ENCODE measurements around the gene PCMT1.
A peak's percentile ranks its signal among the peaks of the same experiment; 100 is the strongest.
"Not testable (repeated sequence)": the region's sequence is repeated elsewhere in the genome, so short reads cannot be mapped to it uniquely, and the experiment has no call there.

The PCMT1 gene

DNA sequence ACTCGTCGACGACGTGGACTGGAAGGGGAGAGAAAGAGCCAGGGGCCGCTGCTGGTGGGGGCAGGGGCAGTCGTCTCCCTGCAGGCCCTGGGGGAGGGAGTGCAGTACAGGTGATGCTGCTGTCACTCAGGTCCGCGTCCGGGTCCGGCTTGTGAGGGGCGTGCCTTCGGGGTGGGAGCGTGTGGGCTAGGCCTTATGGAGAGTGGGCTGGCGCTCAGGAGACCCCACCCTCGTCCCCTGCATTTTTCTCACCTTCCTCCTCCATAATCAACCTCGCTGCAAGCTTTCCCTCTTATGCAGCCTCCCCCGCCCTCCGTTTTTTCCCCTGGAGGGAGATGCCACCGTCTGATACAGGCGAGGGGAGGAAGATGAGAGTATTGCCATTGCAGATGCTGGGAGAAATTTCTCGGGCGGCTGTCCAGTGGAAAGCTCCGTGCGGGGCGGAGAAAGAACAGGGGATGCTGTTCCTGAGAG, 632 bp downstream of the PCMT1 start:
- ATAC-seq (ENCODE audit: low read depth) (peak; percentile 59), DNase-seq (ENCODE audit: low spot score) (peak; percentile 75)
- Histone ChIP-seq H3K9me3 (ENCODE audit: severe bottlenecking) (no peaks in the 10 kb centered on the region), H3K27ac (ENCODE audit: poor library complexity, severe bottlenecking) (peak overlapping the region; percentile 71), H3K4me3 (ENCODE audit: severe bottlenecking) (peak overlapping the region; percentile 84), H3K4me1 (ENCODE audit: insufficient read depth, poor library complexity, severe bottlenecking) (peaks cover 12% of the 10 kb centered on the region), H3K27me3 (ENCODE audit: insufficient read depth, poor library complexity, severe bottlenecking) (no peaks in the 10 kb centered on the region), H3K36me3 (ENCODE audit: low read depth) (peaks cover 20% of the 10 kb centered on the region)
- TF ChIP-seq CTCF (IDR thresholded peaks at IDR 0.05; ENCODE audit: poor library complexity, severe bottlenecking) = no peak

- Histone ChIP-seq H3K36me3 (ENCODE audit: low read depth) (peaks cover 21% of the 10 kb centered on the region), H3K4me3 (ENCODE audit: severe bottlenecking) (peak overlapping the region; percentile 84), H3K4me1 (ENCODE audit: insufficient read depth, poor library complexity, severe bottlenecking) (peaks cover 12% of the 10 kb centered on the region), H3K27me3 (ENCODE audit: insufficient read depth, poor library complexity, severe bottlenecking) (no peaks in the 10 kb centered on the region), H3K27ac (ENCODE audit: poor library complexity, severe bottlenecking) (peak overlapping the region; percentile 71), H3K9me3 (ENCODE audit: severe bottlenecking) (no peaks in the 10 kb centered on the region)
- ATAC-seq (ENCODE audit: low read depth) (no peak), DNase-seq (ENCODE audit: low spot score) (no peak)
- no peak for TF ChIP-seq CTCF (IDR thresholded peaks at IDR 0.05; ENCODE audit: poor library complexity, severe bottlenecking)
Measured at GRCh38 chr6:149751239-149751638, 1.7 kb downstream of the PCMT1 start.

DNA sequence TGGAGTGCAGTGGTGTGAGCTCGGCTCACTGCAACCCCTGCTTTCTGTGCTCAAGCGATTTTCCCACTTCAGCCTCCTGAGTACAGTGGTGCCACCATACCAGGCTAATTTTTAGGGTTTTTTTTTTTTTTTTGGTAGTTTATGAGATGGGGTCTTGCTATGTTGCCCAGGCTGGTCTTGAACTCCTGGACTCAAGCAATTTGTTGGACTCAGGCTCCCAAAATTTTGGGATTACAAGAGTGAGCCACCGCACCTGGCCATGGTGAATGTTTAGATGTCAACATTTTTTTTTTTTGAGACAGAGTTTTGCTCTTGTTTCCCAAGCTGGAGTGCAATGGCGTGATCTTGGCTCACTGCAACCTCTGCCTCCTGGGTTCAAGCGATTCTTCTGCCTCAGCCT, 2.4 kb downstream of the PCMT1 start:
- not testable (repeated sequence) for H3K9me3 ChIP-seq (ENCODE audit: severe bottlenecking); ATAC-seq (ENCODE audit: low read depth); H3K4me3 ChIP-seq (ENCODE audit: severe bottlenecking); H3K27me3 ChIP-seq (ENCODE audit: insufficient read depth, poor library complexity, severe bottlenecking); DNase-seq (ENCODE audit: low spot score); H3K27ac ChIP-seq (ENCODE audit: poor library complexity, severe bottlenecking)
- Histone ChIP-seq H3K4me1 (ENCODE audit: insufficient read depth, poor library complexity, severe bottlenecking) (peaks cover 12% of the 10 kb centered on the region), H3K36me3 (ENCODE audit: low read depth) (peaks cover 26% of the 10 kb centered on the region)

DNA sequence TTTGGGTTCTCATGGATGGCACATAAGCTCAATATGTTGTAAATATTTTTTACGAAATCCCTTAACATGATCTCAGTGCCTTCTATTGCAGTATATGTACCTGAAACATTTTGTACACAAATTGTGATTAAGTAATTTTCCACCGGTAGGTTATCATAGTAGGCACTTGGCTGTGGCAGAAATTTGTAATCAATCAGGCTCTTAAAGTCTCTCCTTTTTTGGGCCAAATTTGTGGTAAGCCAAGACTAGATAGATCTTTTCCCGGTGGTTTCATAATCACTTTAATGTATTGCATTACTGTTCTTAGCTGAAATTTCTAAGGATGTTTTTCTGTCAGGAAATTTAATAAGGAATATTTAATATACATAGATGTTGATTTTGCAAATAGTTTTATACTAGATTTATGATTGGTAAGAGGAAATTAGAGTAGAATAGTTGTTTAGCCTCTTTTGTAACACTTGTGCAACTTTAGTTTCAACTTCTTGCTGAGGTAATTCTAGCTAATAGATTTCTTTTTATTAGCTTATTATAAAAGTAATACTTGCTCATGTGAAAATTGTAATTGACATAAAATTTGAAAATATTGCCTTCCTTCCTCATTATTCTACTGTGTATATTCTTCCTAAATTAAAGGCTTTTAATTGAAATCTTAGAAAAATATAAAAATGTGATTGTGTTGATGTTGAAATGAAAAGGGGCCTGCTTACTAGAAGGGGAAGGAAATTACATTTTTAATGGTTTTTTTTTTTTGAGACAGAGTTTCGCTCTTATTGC, 3.2 kb downstream of the PCMT1 start:
- H3K9me3 ChIP-seq (ENCODE audit: severe bottlenecking) = no peaks in the 10 kb centered on the region
- no peak for ATAC-seq (ENCODE audit: low read depth)
- no peak for DNase-seq (ENCODE audit: low spot score)
- no peaks in the 10 kb centered on the region for H3K27me3 ChIP-seq (ENCODE audit: insufficient read depth, poor library complexity, severe bottlenecking)
- peaks cover 33% of the 10 kb centered on the region for H3K36me3 ChIP-seq (ENCODE audit: low read depth)
- no peak overlapping the region for H3K27ac ChIP-seq (ENCODE audit: poor library complexity, severe bottlenecking)
- H3K4me1 ChIP-seq (ENCODE audit: insufficient read depth, poor library complexity, severe bottlenecking) = peaks cover 12% of the 10 kb centered on the region
- TF ChIP-seq CTCF (IDR thresholded peaks at IDR 0.05; ENCODE audit: poor library complexity, severe bottlenecking) = no peak
- no peak overlapping the region for H3K4me3 ChIP-seq (ENCODE audit: severe bottlenecking)

DNA sequence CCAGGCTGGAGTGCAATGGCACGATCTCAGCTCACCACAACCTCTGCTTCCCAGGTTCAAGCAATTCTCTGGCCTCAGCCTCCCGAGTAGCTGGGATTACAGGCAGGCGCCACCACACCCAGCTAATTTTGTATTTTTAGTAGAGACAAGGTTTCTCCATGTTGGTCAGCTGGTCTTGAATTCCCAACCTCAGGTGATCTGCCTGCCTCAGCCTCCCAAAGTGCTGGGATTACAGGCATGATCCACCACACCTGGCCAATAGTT, 3.8 kb downstream of the PCMT1 start:
- Histone ChIP-seq H3K4me1 (ENCODE audit: insufficient read depth, poor library complexity, severe bottlenecking) (peaks cover 12% of the 10 kb centered on the region), H3K36me3 (ENCODE audit: low read depth) (peaks cover 33% of the 10 kb centered on the region)
- ATAC-seq (ENCODE audit: low read depth); H3K27ac ChIP-seq (ENCODE audit: poor library complexity, severe bottlenecking); H3K27me3 ChIP-seq (ENCODE audit: insufficient read depth, poor library complexity, severe bottlenecking); H3K9me3 ChIP-seq (ENCODE audit: severe bottlenecking); H3K4me3 ChIP-seq (ENCODE audit: severe bottlenecking); DNase-seq (ENCODE audit: low spot score): not testable (repeated sequence)

GRCh38 chr6:149754548-149754947, 5.0 kb downstream of the PCMT1 start:
- no peaks in the 10 kb centered on the region for H3K27me3 ChIP-seq (ENCODE audit: insufficient read depth, poor library complexity, severe bottlenecking)
- DNase-seq (ENCODE audit: low spot score) (no peak), ATAC-seq (ENCODE audit: low read depth) (no peak)
- H3K27ac ChIP-seq (ENCODE audit: poor library complexity, severe bottlenecking) = no peak overlapping the region
- no peak for TF ChIP-seq CTCF (IDR thresholded peaks at IDR 0.05; ENCODE audit: poor library complexity, severe bottlenecking)
- H3K4me3 ChIP-seq (ENCODE audit: severe bottlenecking) = no peak overlapping the region
- peaks cover 45% of the 10 kb centered on the region for H3K36me3 ChIP-seq (ENCODE audit: low read depth)
- no peaks in the 10 kb centered on the region for H3K9me3 ChIP-seq (ENCODE audit: severe bottlenecking)
- peaks cover 12% of the 10 kb centered on the region for H3K4me1 ChIP-seq (ENCODE audit: insufficient read depth, poor library complexity, severe bottlenecking)
